Fibroblast of lung (primary cell): ENCODE measurements around the gene CYP19A1. TPM values are rescaled to one million over a fixed set of nuclear protein-coding genes. Genes with fewer than 3 reads are reported as not detected.

Source experiments
- DNase-seq, 2 donors: peaks; one replicate each; pipeline versions ENCODE4 v3.0.0 to v3.0.0-alpha.2; 2010; ENCODE audit warnings: low read depth in 2 of 2
- H2AFZ ChIP-seq: 2 replicates; pipeline ENCODE4 v1.5.1; 2012; ENCODE audit warnings: low read length, control low read depth, inconsistent platforms
- H3K27ac ChIP-seq: 2 replicates; pipeline ENCODE4 v1.5.1; 2011; ENCODE audit warnings: low read length, control low read depth; ENCODE audit not compliant: insufficient read depth
- H3K27me3 ChIP-seq: 2 replicates; pipeline ENCODE4 v1.5.1; 2011; ENCODE audit warnings: mild to moderate bottlenecking, low read length; ENCODE audit not compliant: control insufficient read depth, insufficient read depth
- H3K36me3 ChIP-seq: 2 replicates; pipeline ENCODE4 v1.5.1; 2011; ENCODE audit warnings: low read length; ENCODE audit not compliant: control insufficient read depth, insufficient read depth
- H3K4me1 ChIP-seq: 2 replicates; pipeline ENCODE4 v1.5.1; 2011; ENCODE audit warnings: low read length; ENCODE audit not compliant: control insufficient read depth, insufficient read depth; ENCODE audit errors: extremely low read depth
- H3K4me2 ChIP-seq: 2 replicates; pipeline ENCODE4 v1.5.1; 2011; ENCODE audit warnings: low read length, control low read depth; ENCODE audit not compliant: insufficient read depth; ENCODE audit errors: extremely low read depth
- H3K4me3 ChIP-seq, 4 experiments: fragments of 200-600 bp in 1 of 4; sonication (generic) in 1 of 4; replicated peaks in 1 of 4; 2 replicates each; pipeline ENCODE4 v1.5.1; 2011 to 2016; ENCODE audit warnings: low read length in 4 of 4, low read depth in 3 of 4, mild to moderate bottlenecking in 3 of 4, control low read depth in 2 of 4, inconsistent platforms in 1 of 4, mixed read lengths in 1 of 4; ENCODE audit not compliant: insufficient read depth in 1 of 4; ENCODE audit errors: control extremely low read depth in 1 of 4
- H3K79me2 ChIP-seq: 2 replicates; pipeline ENCODE4 v1.5.1; 2012; ENCODE audit warnings: mild to moderate bottlenecking, low read length, inconsistent platforms; ENCODE audit not compliant: control insufficient read depth, insufficient read depth
- H3K9ac ChIP-seq: 2 replicates; pipeline ENCODE4 v1.5.1; 2011; ENCODE audit warnings: mild to moderate bottlenecking, low read length, control low read depth; ENCODE audit not compliant: insufficient read depth
- H3K9me3 ChIP-seq: 2 replicates; pipeline ENCODE4 v1.5.1; 2012; ENCODE audit warnings: low read depth, low read length; ENCODE audit not compliant: control insufficient read depth, insufficient read depth
- H4K20me1 ChIP-seq: 2 replicates; pipeline ENCODE4 v1.5.1; 2011; ENCODE audit warnings: low read length; ENCODE audit not compliant: control insufficient read depth, insufficient read depth; ENCODE audit errors: extremely low read depth
- EZH2 ChIP-seq: IDR thresholded peaks from 2 replicates; pipeline ENCODE4 v1.5.1; 2012; ENCODE audit warnings: low read length, control low read depth, mild to moderate bottlenecking; ENCODE audit errors: missing control alignments
- polyA plus RNA-seq, 2 donors: library from polyadenylated mRNA; depleted of rRNA in 1 of 2; stranded (reverse) in 1 of 2; unstranded in 1 of 2; fragments of >200 nt; gene quantifications; 2 replicates each; pipeline ENCODE4 v1.2.1, GENCODE V29; 2011 to 2012; ENCODE audit warnings: missing spikeins in 1 of 2
- total RNA-seq: library from RNA; depleted of rRNA; stranded (reverse); fragments of >200 nt; gene quantifications from 2 replicates; pipeline ENCODE4 v1.2.1, GENCODE V29; 2014
- TF ChIP-seq, protein P1 (sequence below), 2 donors: IDR thresholded peaks in 1 of 2; conservative IDR thresholded peaks in 1 of 2; 1 replicate in 1 of 2; 2 replicates in 1 of 2; pipeline ENCODE4 v1.5.1; 2011 to 2012; ENCODE audit warnings: low read length in 2 of 2, control low read depth in 1 of 2, inconsistent platforms in 1 of 2, low read depth in 1 of 2, mild to moderate bottlenecking in 1 of 2

CYP19A1 gene
- total and polyA plus RNA-seq, 2 donors (not counting 1 experiment from before 2014, with no cell fraction given): 0.16 to 2.3 TPM

GRCh38 chr15:51281368-51281967, 56.9 kb downstream of the CYP19A1 start:
- Histone ChIP-seq H2AFZ (no peak overlapping the region), H3K4me1 (no peaks in the 10 kb centered on the region), H3K27me3 (no peaks in the 10 kb centered on the region), H3K27ac (no peak overlapping the region), H3K79me2 (no peaks in the 10 kb centered on the region), H3K4me3 (no peak overlapping the region), H4K20me1 (no peaks in the 10 kb centered on the region), H3K36me3 (no peaks in the 10 kb centered on the region), H3K9ac (no peak overlapping the region), H3K9me3 (no peaks in the 10 kb centered on the region), H3K4me2 (no peak overlapping the region)
- DNase-seq: peak; percentile 38 to 69
- TF ChIP-seq EZH2: no peak
- TF ChIP-seq, protein P1, sequence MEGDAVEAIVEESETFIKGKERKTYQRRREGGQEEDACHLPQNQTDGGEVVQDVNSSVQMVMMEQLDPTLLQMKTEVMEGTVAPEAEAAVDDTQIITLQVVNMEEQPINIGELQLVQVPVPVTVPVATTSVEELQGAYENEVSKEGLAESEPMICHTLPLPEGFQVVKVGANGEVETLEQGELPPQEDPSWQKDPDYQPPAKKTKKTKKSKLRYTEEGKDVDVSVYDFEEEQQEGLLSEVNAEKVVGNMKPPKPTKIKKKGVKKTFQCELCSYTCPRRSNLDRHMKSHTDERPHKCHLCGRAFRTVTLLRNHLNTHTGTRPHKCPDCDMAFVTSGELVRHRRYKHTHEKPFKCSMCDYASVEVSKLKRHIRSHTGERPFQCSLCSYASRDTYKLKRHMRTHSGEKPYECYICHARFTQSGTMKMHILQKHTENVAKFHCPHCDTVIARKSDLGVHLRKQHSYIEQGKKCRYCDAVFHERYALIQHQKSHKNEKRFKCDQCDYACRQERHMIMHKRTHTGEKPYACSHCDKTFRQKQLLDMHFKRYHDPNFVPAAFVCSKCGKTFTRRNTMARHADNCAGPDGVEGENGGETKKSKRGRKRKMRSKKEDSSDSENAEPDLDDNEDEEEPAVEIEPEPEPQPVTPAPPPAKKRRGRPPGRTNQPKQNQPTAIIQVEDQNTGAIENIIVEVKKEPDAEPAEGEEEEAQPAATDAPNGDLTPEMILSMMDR (conservative IDR thresholded peaks at IDR 0.05 in 1 of 2, IDR thresholded peaks at IDR 0.05 in 1 of 2; ENCODE audit: low read depth in 1 of 2, low read length in 2 of 2): peak; percentile 75 to 83

DNA sequence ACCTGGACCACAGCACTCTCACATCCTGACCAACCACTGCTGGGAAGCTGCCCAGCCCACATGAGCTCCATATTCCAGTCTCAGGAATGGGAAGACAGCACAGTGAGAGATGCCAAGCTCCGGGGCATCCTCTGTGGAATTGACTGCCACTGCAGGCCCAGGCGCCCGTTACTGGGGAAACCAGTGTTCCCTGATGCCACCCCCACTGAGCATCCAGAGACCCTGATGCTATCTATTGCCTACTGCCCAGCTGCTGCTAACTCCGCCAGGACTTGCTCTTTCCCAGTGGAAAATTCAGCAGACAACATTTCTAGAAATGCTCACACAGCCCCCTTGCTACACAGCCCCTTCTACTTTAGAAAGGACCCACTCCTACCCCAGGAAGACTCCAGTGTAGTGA, 57.6 kb downstream of the CYP19A1 start:
- no peak overlapping the region for H3K9ac ChIP-seq
- no peak overlapping the region for H3K27ac ChIP-seq
- no peaks in the 10 kb centered on the region for H4K20me1 ChIP-seq
- H3K4me2 ChIP-seq: no peak overlapping the region
- H2AFZ ChIP-seq: no peak overlapping the region
- H3K9me3 ChIP-seq: no peaks in the 10 kb centered on the region
- no peak overlapping the region for H3K4me3 ChIP-seq
- no peak for DNase-seq
- no peaks in the 10 kb centered on the region for H3K79me2 ChIP-seq
- no peaks in the 10 kb centered on the region for H3K36me3 ChIP-seq
- no peaks in the 10 kb centered on the region for H3K4me1 ChIP-seq
- TF ChIP-seq, protein P1 (conservative IDR thresholded peaks at IDR 0.05 in 1 of 2, IDR thresholded peaks at IDR 0.05 in 1 of 2; ENCODE audit: low read depth in 1 of 2, low read length in 2 of 2): no peak
- no peak for TF ChIP-seq EZH2
- H3K27me3 ChIP-seq: no peaks in the 10 kb centered on the region

GRCh38 chr15:51279391-51279790, 59.0 kb downstream of the CYP19A1 start:
- no peak for DNase-seq
- Histone ChIP-seq H3K4me3 (no peak overlapping the region), H3K27me3 (peaks cover 6% of the 10 kb centered on the region), H4K20me1 (no peaks in the 10 kb centered on the region), H3K36me3 (no peaks in the 10 kb centered on the region), H3K4me2 (no peak overlapping the region), H3K27ac (no peak overlapping the region), H3K79me2 (no peaks in the 10 kb centered on the region), H2AFZ (no peak overlapping the region), H3K9me3 (no peaks in the 10 kb centered on the region), H3K4me1 (no peaks in the 10 kb centered on the region), H3K9ac (no peak overlapping the region)
- TF ChIP-seq, protein P1 (conservative IDR thresholded peaks at IDR 0.05 in 1 of 2, IDR thresholded peaks at IDR 0.05 in 1 of 2; ENCODE audit: low read depth in 1 of 2, low read length in 2 of 2): no peak
- no peak for TF ChIP-seq EZH2
